Left lung (tissue), 10 donors: Measurements from ENCODE around the gene NFIA. TPM values are rescaled to one million over a fixed set of nuclear protein-coding genes. Genes with fewer than 3 reads are reported as not detected.

Experiments used
- ATAC-seq: fragments of 200-7000 bp; cut with Tn5 transposase; one replicate; pipeline ENCODE4 v1.9.1; 2020; ENCODE audit warnings: moderate library complexity
- DNase-seq, 4 donors: peaks; one replicate each; pipeline ENCODE4 v3.0.0-alpha.2; 2013 to 2020
- H3K27ac ChIP-seq, 2 donors: fragments of 200-600 bp; sonication (generic) in 1 of 2; one replicate each; pipeline versions ENCODE4 v1.5.0 to v1.8.0; 2020 to 2021
- H3K27me3 ChIP-seq, 2 donors: fragments of 200-600 bp; sonication (generic) in 1 of 2; one replicate each; pipeline versions ENCODE4 v1.5.0 to v1.8.0; 2020 to 2021
- H3K36me3 ChIP-seq, 2 donors: fragments of 200-600 bp; sonication (generic) in 1 of 2; one replicate each; pipeline versions ENCODE4 v1.5.0 to v1.8.0; 2020 to 2021
- H3K4me1 ChIP-seq, 2 donors: fragments of 200-600 bp; one replicate each; pipeline ENCODE4 v1.8.0; 2021
- H3K4me3 ChIP-seq, 2 donors: fragments of 200-600 bp; sonication (generic) in 1 of 2; one replicate each; pipeline versions ENCODE4 v1.5.0 to v1.8.0; 2020 to 2021; ENCODE audit warnings: mild to moderate bottlenecking in 1 of 2
- H3K9me3 ChIP-seq, 2 donors: fragments of 200-600 bp; sonication (generic) in 1 of 2; one replicate each; pipeline versions ENCODE4 v1.5.0 to v1.8.0; 2020 to 2021
- intact Hi-C, 2 donors: fragments of 100-400 bp; cut with DNase I; formaldehyde crosslinking; loops; one replicate each; pipeline versions ENCODE4 v1.11.2 to v1.14.2; 2022
- polyA plus RNA-seq, 6 donors: library from polyadenylated mRNA; unstranded; fragments of 120-200 nt; gene quantifications; one replicate each; pipeline ENCODE4 v1.2.1, GENCODE V29; 2013; ENCODE audit not compliant: insufficient read length in 6 of 6
- total RNA-seq, 2 donors: library from RNA; stranded (reverse); fragmentation: NEBNext Ultra II Directional; extraction: Animal tissue kit (Norgen Biotek cat#: 25700); gene quantifications; one replicate each; pipeline ENCODE4 v1.2.1, GENCODE V29; 2021
- TF ChIP-seq, protein P1 (sequence below), 2 donors: fragments of 200-600 bp; sonication (generic) in 1 of 2; IDR thresholded peaks; one replicate each; pipeline versions ENCODE4 v1.5.0 to v1.8.0; 2021; ENCODE audit warnings: antibody characterized with exemption in 2 of 2
- donor health status: DM: no; HTN: yes; CAD: no.
- donor health status: DM: no; HTN: no; CAD: no.

Gene NFIA
- total and polyA plus RNA-seq, 8 donors, result 30.4 to 60.7 (median 37.6) TPM

DNA sequence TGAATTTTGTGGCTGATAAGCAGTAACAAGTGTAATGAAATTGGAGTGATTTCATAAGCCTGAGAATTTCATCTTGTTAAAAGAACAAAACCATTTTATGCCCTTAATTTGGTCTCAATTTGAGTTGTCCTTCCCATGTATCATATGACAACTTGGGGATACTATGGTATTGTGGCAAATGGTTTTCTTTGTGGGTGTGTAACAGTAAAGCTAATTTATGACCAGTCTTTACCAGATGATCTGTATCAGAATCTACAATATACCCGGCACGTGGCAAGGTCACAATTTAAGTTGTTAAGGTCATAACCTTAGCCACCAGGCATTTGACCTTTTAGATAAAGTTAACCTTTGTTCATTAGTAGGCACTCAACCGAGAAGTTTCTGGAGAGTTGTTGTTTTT, 9.1 kb downstream of the NFIA start:
- TF ChIP-seq, protein P1, sequence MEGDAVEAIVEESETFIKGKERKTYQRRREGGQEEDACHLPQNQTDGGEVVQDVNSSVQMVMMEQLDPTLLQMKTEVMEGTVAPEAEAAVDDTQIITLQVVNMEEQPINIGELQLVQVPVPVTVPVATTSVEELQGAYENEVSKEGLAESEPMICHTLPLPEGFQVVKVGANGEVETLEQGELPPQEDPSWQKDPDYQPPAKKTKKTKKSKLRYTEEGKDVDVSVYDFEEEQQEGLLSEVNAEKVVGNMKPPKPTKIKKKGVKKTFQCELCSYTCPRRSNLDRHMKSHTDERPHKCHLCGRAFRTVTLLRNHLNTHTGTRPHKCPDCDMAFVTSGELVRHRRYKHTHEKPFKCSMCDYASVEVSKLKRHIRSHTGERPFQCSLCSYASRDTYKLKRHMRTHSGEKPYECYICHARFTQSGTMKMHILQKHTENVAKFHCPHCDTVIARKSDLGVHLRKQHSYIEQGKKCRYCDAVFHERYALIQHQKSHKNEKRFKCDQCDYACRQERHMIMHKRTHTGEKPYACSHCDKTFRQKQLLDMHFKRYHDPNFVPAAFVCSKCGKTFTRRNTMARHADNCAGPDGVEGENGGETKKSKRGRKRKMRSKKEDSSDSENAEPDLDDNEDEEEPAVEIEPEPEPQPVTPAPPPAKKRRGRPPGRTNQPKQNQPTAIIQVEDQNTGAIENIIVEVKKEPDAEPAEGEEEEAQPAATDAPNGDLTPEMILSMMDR (IDR thresholded peaks at IDR 0.05), result no peak
- Histone ChIP-seq H3K9me3 (no peaks in the 10 kb centered on the region), H3K27me3 (no peaks in the 10 kb centered on the region), H3K36me3 (peaks cover 0 to 9% of the 10 kb centered on the region in 2 donors), H3K27ac (no peak overlapping the region), H3K4me3 (no peak overlapping the region), H3K4me1 (peaks cover 15 to 38% of the 10 kb centered on the region in 2 donors)
- ATAC-seq (no peak), DNase-seq (no peak)
- intact Hi-C loops, result no loop called here

DNA sequence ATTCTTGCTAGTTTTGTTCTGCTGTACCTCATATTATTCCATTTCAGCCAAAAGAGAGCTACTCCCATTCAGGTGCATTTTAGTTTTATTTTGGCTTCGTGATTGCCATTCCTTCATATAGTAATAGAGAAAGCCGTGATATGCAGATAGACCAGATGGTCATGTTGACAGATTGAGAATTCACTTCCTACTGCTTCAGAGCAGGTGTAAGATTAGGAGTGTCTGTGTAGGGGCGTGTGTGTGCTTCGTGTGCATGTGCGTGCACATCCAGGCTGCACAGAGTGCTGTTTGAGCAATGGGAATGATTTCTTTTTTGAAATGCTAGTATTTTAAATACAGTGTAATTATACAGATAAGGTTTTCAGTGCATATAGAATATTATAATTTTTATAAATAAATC, 10.3 kb downstream of the NFIA start:
- TF ChIP-seq, protein P1 (IDR thresholded peaks at IDR 0.05), result no peak
- no peak overlapping the region for H3K27ac ChIP-seq
- H3K4me3 ChIP-seq, result no peak overlapping the region
- ATAC-seq (no peak), DNase-seq (no peak)
- peaks cover 11 to 35% of the 10 kb centered on the region in 2 donors for H3K4me1 ChIP-seq
- intact Hi-C loops, result no loop called here
- H3K27me3 ChIP-seq, result no peaks in the 10 kb centered on the region
- H3K36me3 ChIP-seq, result peaks cover 0 to 9% of the 10 kb centered on the region in 2 donors
- H3K9me3 ChIP-seq, result no peaks in the 10 kb centered on the region

DNA sequence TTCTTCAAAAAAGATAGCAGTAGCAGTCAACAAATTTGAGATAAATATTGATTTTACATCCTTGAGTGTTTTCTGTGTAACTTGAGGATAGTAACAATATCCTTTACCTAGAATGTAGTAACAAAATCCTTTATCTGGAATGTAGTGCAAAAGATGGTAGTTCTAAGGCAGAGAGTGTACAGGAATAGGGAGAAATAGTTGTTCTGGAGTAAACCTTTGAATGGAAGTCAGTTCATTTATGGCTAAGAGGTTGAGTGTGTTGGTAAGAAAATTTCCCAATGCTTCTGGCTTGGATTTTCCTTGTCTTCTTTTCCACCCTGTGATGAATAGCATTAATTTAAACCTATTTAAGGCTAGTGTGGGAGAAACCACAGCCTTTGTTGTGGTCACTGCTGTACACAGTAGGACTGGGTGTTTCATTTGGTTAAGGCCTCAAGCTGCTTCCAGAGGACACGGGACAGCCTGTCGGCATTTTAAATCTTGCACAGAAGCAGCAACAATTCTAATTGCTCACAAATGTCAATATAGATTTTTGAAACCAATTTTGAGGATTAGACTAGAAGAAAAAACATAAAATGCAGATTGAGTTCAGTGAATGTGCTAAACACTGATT, 11.3 kb downstream of the NFIA start:
- Histone ChIP-seq H3K9me3 (no peaks in the 10 kb centered on the region), H3K4me1 (peaks cover 10 to 38% of the 10 kb centered on the region in 2 donors), H3K27ac (no peak overlapping the region), H3K36me3 (peaks cover 0 to 5% of the 10 kb centered on the region in 2 donors), H3K4me3 (no peak overlapping the region), H3K27me3 (no peaks in the 10 kb centered on the region)
- DNase-seq (no peak), ATAC-seq (peak; percentile 32)
- intact Hi-C loops, result no loop called here
- TF ChIP-seq, protein P1 (IDR thresholded peaks at IDR 0.05), result no peak

GRCh38 chr1:61094677-61095469, 12.5 kb downstream of the NFIA start:
- TF ChIP-seq, protein P1 (IDR thresholded peaks at IDR 0.05), result no peak
- ATAC-seq (no peak), DNase-seq (no peak)
- Histone ChIP-seq H3K27me3 (no peaks in the 10 kb centered on the region), H3K4me3 (no peak overlapping the region), H3K4me1 (peaks cover 10 to 48% of the 10 kb centered on the region in 2 donors), H3K36me3 (no peaks in the 10 kb centered on the region), H3K9me3 (no peaks in the 10 kb centered on the region), H3K27ac (no peak overlapping the region)
- intact Hi-C loops, result no loop called here

GRCh38 chr1:61095470-61095812, 13.1 kb downstream of the NFIA start:
- Histone ChIP-seq H3K4me3 (no peak overlapping the region), H3K36me3 (no peaks in the 10 kb centered on the region), H3K27ac (no peak overlapping the region), H3K27me3 (no peaks in the 10 kb centered on the region), H3K9me3 (no peaks in the 10 kb centered on the region), H3K4me1 (peaks cover 10 to 48% of the 10 kb centered on the region in 2 donors)
- TF ChIP-seq, protein P1 (IDR thresholded peaks at IDR 0.05), result no peak
- intact Hi-C loops, result no loop called here
- DNase-seq (no peak), ATAC-seq (no peak)
